ENCODE data around the gene ACCS.

Gene ACCS

DNA sequence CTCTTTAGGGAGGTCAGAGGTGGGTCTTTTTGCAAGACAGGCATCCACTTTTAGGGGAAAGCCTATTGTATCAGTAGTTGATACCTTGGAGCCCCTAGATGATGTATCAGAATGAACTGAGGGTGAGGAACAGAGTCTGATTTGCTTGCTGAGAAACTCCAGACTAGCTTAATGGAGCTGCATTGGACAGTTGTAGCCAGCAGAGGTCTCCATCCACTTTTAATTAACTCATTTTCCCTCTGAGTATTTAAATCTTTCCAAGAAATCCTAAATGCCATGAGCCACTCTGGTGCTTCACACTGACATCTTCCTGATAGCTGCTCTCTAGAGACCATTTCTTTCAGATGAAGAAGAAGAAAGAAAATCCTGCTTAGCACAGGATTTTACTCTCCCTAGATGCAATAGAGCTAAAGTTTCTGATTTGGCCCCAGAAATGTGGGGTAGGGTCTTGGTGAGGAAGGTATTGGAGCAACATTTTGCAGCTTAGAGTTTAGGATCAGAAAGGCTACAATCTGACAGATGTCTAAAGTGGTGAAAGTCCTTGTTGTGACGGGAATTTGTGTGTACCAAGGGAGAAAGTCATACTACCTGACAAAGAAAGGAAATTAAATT, 67.4 kb downstream of the ACCS start:
- Histone ChIP-seq H4K20me1 (ENCODE audit: insufficient read depth) (no peaks in the 10 kb centered on the region), H3K79me2 (ENCODE audit: insufficient read depth, low read depth) (no peaks in the 10 kb centered on the region), H3K9ac (no peak overlapping the region), H3K36me3 (ENCODE audit: insufficient read depth) (no peaks in the 10 kb centered on the region), H3K27me3 (ENCODE audit: insufficient read depth, low read depth) (no peaks in the 10 kb centered on the region), H3K4me2 (no peak overlapping the region), H3K4me3 (IDR thresholded peaks at IDR 0.05; ENCODE audit: insufficient read depth, low read depth, low read length) (no peak overlapping the region), H3K27ac (no peak overlapping the region), H3K4me1 (ENCODE audit: low read depth, poor library complexity, severe bottlenecking) (no peaks in the 10 kb centered on the region), H2AFZ (ENCODE audit: low read depth) (no peak overlapping the region)
- TF ChIP-seq, protein P1, sequence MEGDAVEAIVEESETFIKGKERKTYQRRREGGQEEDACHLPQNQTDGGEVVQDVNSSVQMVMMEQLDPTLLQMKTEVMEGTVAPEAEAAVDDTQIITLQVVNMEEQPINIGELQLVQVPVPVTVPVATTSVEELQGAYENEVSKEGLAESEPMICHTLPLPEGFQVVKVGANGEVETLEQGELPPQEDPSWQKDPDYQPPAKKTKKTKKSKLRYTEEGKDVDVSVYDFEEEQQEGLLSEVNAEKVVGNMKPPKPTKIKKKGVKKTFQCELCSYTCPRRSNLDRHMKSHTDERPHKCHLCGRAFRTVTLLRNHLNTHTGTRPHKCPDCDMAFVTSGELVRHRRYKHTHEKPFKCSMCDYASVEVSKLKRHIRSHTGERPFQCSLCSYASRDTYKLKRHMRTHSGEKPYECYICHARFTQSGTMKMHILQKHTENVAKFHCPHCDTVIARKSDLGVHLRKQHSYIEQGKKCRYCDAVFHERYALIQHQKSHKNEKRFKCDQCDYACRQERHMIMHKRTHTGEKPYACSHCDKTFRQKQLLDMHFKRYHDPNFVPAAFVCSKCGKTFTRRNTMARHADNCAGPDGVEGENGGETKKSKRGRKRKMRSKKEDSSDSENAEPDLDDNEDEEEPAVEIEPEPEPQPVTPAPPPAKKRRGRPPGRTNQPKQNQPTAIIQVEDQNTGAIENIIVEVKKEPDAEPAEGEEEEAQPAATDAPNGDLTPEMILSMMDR (conservative IDR thresholded peaks at IDR 0.05; ENCODE audit: low read depth, low read length): peak; percentile 80

All from KMS-11 (cell line).